Activated CD8-positive, alpha-beta T cell treated with anti-CD3 and anti-CD28 coated beads for 36 hours (primary cell): ENCODE measurements around the gene ZP3. TPM values are rescaled to one million over a fixed set of nuclear protein-coding genes. Genes with fewer than 3 reads are reported as not detected.
"Not testable (repeated sequence)": the region's sequence is repeated elsewhere in the genome, so short reads cannot be mapped to it uniquely, and the experiment has no call there.

Source experiments
- ATAC-seq: fragments of 200-7000 bp; cut with Tn5 transposase; one replicate; pipeline ENCODE4 v1.10.0; 2021; ENCODE audit warnings: mild to moderate bottlenecking, moderate library complexity
- CTCF ChIA-PET: fragments of 350-600 bp; sonication (Branson Sonifier 250); formaldehyde crosslinking; loops from one replicate; lab custom pipeline; 2021; ENCODE audit warnings: antibody characterized with exemption; lab: Charles Lee
- POLR2A ChIA-PET: fragments of 350-600 bp; sonication (Branson Sonifier 250); formaldehyde crosslinking; loops from one replicate; lab custom pipeline; 2021; ENCODE audit warnings: antibody characterized with exemption; lab: Charles Lee
- DNase-seq: peaks from one replicate; pipeline ENCODE4 v3.0.0-alpha.2; 2020
- H3K27ac Mint-ChIP-seq: one replicate; pipeline ENCODE4 v1.8.0; 2021; ENCODE audit warnings: mild to moderate bottlenecking, mixed read lengths
- H3K27me3 Mint-ChIP-seq: one replicate; pipeline ENCODE4 v1.8.0; 2021; ENCODE audit warnings: mixed read lengths
- H3K36me3 Mint-ChIP-seq: one replicate; pipeline ENCODE4 v1.8.0; 2021; ENCODE audit warnings: low read depth, mixed read lengths
- H3K4me1 Mint-ChIP-seq: one replicate; pipeline ENCODE4 v1.8.0; 2021; ENCODE audit warnings: low read depth, mixed read lengths
- H3K4me3 Mint-ChIP-seq: one replicate; pipeline ENCODE4 v1.8.0; 2021; ENCODE audit warnings: mild to moderate bottlenecking, moderate library complexity, mixed read lengths
- H3K9me3 Mint-ChIP-seq: one replicate; pipeline ENCODE4 v1.8.0; 2021; ENCODE audit warnings: mixed read lengths
- CTCF ChIP-seq: fragments of 200-600 bp; IDR thresholded peaks from one replicate; pipeline ENCODE4 v1.8.0; 2022; ENCODE audit warnings: antibody characterized with exemption, mild to moderate bottlenecking
- intact Hi-C: fragments of 100-400 bp; cut with micrococcal nuclease; formaldehyde crosslinking; loops from one replicate; pipeline ENCODE4 v1.10.0; 2022
- total RNA-seq, 2 experiments: library from RNA; stranded (reverse); gene quantifications; one replicate each; pipeline ENCODE4 v1.2.3, GENCODE V29; 2021

Gene ZP3
- total RNA-seq, 2 experiments from 2014 or later: 12.2 to 13.4 TPM

- H3K36me3 Mint-ChIP-seq: no peaks in the 10 kb centered on the region
- intact Hi-C loops: no loop called here
- H3K9me3 Mint-ChIP-seq: no peaks in the 10 kb centered on the region
- no peak for TF ChIP-seq CTCF
- H3K4me1 Mint-ChIP-seq: peaks cover 15% of the 10 kb centered on the region
- no peaks in the 10 kb centered on the region for H3K27me3 Mint-ChIP-seq
- DNase-seq (peak; percentile 89), ATAC-seq (peak; percentile 69)
- H3K4me3 Mint-ChIP-seq: peak overlapping the region; percentile 73
- ChIA-PET POLR2A (no interaction called here), CTCF (no interaction called here)
- H3K27ac Mint-ChIP-seq: peak overlapping the region; percentile 59
These were observed 27.2 kb upstream of the ZP3 start for GRCh38 chr7:76397409-76398183.

GRCh38 chr7:76400248-76400647 lies 24.5 kb upstream of the ZP3 start:
- TF ChIP-seq CTCF: no peak
- intact Hi-C loops: no loop called here
- CTCF ChIA-PET: no interaction called here
- H3K27ac Mint-ChIP-seq: no peak overlapping the region
- H3K27me3 Mint-ChIP-seq: no peaks in the 10 kb centered on the region
- no peak for DNase-seq
- H3K4me1 Mint-ChIP-seq: peaks cover 11% of the 10 kb centered on the region
- no peaks in the 10 kb centered on the region for H3K36me3 Mint-ChIP-seq
- ATAC-seq: no peak
- H3K9me3 Mint-ChIP-seq: no peaks in the 10 kb centered on the region
- POLR2A ChIA-PET: no interaction called here
- no peak overlapping the region for H3K4me3 Mint-ChIP-seq

GRCh38 chr7:76403097-76403496 lies 21.7 kb upstream of the ZP3 start:
- H3K36me3 Mint-ChIP-seq, POLR2A ChIA-PET, ATAC-seq, DNase-seq, intact Hi-C loops, CTCF ChIA-PET, H3K4me3 Mint-ChIP-seq, H3K9me3 Mint-ChIP-seq, H3K27ac Mint-ChIP-seq, H3K4me1 Mint-ChIP-seq, H3K27me3 Mint-ChIP-seq: not testable (repeated sequence)

- ChIA-PET POLR2A (no interaction called here), CTCF (no interaction called here)
- H3K9me3 Mint-ChIP-seq: no peaks in the 10 kb centered on the region
- DNase-seq (no peak), ATAC-seq (no peak)
- no peak for TF ChIP-seq CTCF
- no peaks in the 10 kb centered on the region for H3K4me1 Mint-ChIP-seq
- H3K36me3 Mint-ChIP-seq: no peaks in the 10 kb centered on the region
- H3K4me3 Mint-ChIP-seq: no peak overlapping the region
- no peaks in the 10 kb centered on the region for H3K27me3 Mint-ChIP-seq
- H3K27ac Mint-ChIP-seq: no peak overlapping the region
- intact Hi-C loops: no loop called here
These were observed 20.8 kb upstream of the ZP3 start for GRCh38 chr7:76403780-76404494.

GRCh38 chr7:76405738-76406137 lies 19.0 kb upstream of the ZP3 start:
- H3K36me3 Mint-ChIP-seq: no peaks in the 10 kb centered on the region
- no peak overlapping the region for H3K4me3 Mint-ChIP-seq
- H3K4me1 Mint-ChIP-seq: no peaks in the 10 kb centered on the region
- TF ChIP-seq CTCF: no peak
- ChIA-PET POLR2A (no interaction called here), CTCF (no interaction called here)
- ATAC-seq (no peak), DNase-seq (no peak)
- H3K9me3 Mint-ChIP-seq: no peaks in the 10 kb centered on the region
- intact Hi-C loops: no loop called here
- H3K27me3 Mint-ChIP-seq: no peaks in the 10 kb centered on the region
- no peak overlapping the region for H3K27ac Mint-ChIP-seq
